HG03196 (cell line): ENCODE measurements around the gene DCXR.

Experiments
- ATAC-seq: cut with Tn5 transposase; IDR thresholded peaks from one replicate; pipeline ENCODE4 v1.9.1; 2021; ENCODE audit not compliant: unreplicated experiment

The DCXR gene

DNA sequence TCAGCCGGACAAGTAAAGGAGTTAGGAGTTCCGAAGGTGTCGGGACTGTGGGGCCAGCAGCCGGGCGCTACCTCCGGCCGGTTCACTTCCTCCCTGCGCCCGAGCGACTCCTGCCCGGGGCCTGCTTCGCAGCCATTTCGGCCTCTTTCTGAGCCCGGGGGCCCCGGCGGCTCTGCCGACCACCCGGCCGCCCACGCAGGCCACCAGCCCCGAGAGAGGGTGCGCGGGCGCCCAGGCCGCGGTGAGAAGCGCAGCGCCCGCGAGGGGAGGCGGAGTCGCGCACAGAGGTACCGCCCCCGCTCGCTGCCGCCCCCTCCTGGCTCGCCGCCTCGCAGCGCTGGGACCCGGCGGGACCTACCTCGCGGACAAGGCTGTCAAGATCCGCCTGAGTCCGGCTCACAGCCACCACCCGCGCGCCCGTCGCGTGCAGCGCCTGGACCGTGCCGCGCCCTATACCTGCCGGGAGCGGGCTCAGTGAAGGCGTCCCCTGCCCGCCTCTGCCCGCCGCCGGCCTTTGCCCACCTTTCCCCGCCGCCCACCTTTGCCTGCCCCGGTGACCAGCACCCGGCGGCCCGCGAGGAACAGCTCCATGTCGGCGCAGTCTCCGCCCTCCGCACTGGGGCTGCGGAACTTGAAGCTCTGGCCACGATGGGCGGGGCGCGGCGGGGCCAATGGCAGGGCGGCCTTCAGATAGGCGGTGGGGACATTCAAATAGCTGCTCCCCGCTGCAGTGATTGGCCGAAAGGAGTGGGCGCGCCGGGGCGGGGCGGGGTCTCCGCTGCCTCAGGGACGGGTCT is at the start of gene DCXR:
TSS of gene DCXR (minus strand) at position 606 of the 797 bp plus-strand sequence. CDS start at position 591, 15 bp downstream.
- peak; percentile 81 for ATAC-seq

DNA sequence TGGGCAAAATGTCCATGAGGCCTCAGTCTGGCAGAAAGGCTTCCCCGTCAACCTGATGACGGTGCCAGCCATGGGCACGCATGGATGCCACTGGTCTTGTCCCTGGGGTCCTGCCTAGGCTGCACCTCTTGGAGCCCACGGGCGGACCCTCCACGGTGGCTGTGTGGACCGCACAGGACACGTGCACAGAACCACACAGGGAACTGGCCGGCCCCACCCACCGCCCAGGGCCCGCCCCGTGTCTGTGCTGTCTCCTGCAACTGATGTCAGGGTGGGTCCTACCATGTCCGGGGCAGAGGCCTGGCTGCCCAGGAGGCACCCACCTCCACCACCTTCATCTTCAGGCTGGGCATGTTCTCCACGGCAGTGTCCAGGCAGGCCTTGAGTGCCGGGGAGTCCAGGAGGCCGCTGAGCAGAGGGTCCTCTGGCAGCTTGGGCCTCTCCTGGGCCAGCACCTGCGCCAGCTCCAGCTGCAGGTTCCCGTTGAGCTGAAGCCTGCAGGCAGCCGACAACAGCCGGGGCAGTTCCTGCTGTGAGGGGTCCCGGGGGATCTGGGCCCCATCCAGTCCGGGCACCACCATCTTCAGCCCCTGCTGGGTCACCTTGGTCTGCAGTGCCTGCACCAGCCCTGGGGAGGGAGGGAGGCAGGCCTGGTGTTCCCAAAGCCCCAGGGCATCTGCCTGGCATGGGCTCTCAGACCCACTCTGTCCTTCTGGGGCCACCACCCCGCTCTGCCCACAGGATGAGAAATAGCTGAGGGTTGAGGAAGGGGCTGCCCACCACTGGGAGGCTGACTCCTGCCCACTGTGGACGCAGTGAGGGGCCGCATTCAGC is 48.7 kb upstream of the DCXR start:
- no peak for ATAC-seq

DNA sequence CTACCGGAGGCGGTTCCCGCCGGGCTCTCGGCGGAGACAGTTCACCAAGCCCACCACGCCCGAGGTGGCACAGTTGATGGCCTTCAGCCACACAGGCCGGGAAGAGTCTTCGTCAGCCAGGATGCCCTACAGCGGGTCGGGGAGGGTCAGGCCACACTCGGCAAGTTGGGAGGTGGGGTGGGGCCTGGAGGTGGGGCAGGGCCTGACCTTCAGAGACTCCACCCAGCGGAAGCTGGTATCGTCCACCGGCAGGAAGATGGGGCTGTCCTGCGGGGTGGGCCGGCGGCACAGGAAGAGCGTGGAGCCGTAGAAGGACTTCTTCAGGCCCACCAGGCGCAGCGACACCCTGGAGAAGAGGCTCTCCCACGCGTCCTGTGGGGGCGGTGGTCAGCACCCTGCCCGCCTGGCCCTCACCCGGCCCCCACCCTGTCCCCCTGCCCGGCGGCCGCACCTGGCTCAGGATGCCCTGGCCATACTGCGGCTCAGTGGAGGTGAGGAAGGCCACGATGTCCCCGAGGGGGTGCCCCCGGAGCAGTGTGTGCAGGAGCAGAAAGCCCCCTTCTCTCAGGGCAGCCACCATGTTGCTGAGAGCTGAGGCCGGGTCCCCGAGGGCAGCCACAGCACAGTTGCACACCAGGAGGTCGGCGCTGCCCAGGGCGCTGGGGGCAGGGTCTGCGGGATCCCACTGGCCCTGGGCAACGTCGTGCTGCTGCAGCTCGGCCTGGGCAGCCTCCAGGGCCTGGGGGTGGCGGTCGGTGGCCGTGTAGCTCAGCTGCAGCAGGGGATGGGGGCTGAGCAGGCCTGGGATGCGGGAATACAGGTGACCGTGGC is 47.7 kb upstream of the DCXR start:
- no peak for ATAC-seq

DNA sequence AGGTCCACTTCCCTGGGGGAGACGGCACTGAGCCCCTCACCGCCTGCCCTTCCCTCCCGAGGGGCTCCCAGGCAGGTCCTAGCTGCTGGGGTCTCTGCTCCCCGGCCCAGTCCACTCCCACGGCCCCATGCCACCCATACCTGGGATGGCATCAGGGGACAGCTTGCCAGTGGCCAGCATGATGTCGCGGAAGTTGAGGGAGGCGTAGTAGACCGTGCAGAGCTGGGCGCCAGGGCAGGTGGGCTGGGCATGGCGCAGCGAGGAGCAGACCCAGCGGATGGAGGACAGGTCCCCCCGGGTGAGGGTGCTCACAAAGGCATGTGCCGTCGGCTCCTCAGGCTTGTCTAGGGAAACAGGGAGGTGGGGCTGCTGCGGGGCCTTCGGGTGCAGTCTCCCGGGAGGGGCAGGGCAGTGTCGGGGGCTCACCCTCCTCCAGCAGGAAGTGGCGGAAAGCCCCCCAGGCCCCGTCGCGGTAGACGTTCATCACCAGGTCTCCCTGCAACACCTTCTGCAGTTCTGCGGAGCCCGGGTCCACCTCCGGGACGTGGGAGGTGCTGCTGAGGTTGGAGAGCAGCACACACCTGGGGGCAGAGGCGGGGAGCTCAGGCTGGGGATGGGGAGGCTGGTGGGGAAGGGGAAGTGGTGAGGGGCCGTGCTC is 47.0 kb upstream of the DCXR start:
- no peak for ATAC-seq

DNA sequence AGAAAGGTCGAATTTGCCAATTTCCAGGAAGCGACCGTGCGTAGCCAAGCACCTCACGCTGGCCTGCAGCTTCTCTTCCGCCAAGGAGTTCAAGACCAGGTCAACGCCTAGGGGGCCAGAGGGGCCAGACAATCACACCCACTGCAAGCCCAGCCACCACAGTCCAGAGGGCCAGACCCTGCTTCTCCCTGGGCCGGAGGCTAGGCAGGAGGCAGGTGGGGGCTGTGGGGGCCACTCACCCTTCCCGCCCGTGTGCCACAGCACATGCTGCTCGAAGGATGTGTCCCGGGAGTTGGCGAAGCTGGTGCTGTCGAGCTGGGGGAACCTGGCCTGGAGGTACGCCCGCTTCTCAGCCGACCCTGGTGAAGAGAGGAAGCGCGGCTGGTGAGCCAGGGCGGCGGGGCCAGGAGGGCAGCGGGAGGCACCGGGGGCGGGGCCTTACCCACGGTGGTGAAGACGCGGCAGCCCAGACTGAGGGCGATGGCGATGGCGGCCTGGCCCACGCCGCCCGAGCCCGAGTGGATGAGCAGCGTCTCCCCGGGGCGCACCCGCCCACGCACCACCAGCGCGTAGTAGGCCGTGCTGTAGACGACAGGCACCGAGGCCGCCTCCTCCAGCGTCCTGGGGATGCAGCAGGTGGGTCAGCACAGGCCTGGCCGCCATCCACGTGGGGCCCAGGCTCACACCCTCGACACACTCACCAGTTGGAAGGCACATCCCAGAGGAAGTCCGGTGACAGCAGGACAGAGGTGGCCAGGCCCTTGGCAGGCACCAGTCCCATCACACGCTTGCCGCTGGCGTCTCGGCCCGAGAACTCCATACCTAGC is 46.2 kb upstream of the DCXR start:
- ATAC-seq, result no peak

DNA sequence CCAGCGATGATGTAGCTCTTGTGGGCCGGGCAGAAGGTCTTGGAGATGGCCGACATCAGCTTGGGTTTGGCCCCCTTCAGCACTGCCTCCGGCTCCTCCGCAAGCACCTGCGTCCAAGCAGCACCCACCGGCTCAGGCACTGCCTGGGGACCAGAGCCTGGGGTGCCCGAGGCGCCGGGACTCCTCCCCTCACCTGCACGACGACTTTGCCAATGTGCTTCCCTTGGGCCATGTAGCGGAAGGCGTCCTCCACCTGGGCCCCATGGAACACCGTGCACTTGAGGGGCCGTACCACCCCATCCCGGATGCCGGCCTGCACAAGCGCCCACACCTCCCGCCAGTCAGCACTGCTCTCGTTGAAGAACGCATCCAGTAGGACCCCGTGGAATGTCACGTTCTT is 45.5 kb upstream of the DCXR start:
- ATAC-seq, result no peak

DNA sequence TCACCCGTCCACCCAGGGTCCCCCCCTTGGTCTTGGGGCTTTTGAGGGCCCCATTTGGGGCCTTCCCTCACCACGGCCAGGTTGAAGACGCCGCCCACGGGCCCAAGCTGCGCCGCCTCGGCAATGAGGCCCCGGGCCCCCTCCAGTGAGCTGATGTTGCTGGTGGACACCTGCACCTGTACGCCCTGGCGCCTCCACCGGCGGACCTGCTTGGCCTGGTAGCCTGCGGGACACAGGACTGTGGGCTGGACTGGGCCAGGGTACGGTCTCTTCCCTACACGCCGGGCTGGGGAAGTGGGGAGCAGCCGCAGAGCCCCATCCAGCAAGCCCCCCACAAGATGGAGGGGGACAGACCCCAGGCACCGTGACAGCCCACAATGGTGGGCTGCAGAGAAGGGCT is 45.0 kb upstream of the DCXR start:
- no peak for ATAC-seq

DNA sequence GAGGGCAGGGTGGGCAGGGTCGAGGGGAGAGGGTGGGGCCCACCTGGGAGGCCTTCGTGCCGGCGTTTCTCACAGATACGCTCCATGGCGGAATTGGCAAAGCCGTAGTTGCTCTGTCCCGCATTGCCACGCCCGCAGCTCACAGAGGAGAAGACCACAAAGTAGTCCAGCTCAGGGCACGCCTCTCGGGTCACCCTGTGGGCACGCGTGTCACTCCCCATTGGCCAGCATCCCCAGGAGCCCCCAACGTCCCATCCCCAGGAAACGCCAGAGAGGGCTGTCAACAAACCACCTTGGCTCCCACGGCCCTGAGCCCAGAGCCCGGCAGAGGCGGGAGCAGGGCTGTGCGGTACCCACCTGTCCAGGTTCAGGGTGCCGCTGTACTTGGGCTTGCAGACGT is 44.5 kb upstream of the DCXR start:
- no peak for ATAC-seq

DNA sequence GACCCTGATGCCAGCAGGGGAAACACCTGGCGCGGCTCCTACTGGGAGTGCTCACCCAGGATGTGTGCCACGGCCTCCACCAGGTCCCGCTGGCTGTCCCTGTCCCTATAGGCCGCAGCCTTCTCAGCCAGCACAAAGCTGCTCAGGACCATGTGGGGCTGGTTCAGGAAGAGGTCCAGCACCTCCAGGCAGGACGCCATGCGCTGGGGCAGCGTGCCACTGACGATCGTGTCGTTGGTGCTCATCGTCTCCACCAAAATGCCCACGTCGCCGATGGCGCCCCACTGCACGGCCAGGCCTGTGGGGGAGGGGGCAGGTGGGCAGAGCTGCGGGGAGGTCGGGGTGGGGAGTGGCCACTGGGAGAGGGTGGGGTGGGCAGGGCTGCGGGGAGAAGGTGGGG is 44.0 kb upstream of the DCXR start:
- no peak for ATAC-seq

DNA sequence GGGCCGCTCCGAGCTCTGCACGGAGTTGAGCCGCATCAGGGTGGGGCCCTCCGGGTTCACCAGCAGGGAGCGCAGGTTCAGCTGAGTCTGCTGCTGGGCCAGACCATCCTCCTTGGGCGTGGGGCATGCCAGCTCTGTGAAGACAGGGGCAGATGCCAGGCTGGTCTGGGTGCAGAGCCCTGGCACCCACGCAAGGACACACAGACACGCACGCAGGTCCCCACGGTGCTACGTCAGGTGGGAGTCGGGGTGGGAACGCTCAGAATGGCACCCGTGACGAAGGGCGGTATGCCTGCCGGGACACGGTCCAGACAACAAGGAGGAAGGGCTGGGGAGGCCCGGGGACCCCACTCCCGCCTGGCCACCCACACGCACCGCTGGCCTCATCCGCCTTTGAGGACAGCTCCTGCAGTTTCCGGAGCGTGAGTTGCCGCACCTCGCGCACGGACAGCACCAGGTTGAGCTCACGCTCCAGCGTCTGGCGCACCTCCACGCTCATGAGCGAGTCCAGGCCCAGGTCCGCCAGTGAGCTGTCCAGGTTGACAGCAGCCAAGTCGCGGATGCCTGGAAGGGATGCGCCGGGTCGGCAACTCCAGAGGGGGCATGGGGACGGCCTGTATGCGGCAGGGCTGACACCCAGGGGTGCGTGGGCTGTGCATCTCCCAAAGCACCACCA is 43.4 kb upstream of the DCXR start:
- ATAC-seq, result no peak

DNA sequence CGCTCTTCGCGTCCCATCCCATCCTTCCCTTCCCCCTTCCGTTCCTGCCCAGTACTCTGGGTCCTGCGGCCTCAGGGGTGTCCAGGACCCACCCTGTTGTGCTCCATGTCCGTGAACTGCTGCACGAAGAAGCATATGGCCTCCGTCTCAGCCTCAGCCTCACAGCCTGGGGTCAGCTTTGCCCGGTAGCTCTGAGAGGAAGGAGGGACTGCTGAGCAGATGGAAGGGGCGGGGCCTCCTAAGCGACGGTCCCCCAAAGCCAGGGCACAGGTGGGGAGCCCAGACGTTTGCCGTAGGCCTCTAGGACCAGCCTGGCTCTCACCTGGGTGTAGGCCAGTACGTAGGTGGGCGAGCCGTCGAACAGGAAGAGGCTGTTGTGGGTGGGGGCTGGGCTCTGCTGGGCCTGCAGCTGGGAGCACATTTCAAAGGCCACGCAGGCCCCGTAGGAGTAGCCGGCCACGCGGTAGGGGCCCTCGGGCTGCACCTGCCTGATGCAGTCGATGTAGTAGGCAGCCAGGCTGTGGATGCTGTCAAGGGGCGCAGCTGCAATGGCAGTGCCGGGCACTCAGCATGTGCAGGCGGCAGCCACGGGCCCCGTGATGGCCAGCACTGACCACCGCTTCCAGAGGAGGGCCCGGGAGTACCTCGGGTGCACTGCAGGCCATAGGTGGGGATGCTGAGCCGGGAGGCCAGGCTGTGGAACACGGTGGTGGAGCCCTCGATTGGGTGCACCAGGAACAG is 42.7 kb upstream of the DCXR start:
- ATAC-seq, result no peak

DNA sequence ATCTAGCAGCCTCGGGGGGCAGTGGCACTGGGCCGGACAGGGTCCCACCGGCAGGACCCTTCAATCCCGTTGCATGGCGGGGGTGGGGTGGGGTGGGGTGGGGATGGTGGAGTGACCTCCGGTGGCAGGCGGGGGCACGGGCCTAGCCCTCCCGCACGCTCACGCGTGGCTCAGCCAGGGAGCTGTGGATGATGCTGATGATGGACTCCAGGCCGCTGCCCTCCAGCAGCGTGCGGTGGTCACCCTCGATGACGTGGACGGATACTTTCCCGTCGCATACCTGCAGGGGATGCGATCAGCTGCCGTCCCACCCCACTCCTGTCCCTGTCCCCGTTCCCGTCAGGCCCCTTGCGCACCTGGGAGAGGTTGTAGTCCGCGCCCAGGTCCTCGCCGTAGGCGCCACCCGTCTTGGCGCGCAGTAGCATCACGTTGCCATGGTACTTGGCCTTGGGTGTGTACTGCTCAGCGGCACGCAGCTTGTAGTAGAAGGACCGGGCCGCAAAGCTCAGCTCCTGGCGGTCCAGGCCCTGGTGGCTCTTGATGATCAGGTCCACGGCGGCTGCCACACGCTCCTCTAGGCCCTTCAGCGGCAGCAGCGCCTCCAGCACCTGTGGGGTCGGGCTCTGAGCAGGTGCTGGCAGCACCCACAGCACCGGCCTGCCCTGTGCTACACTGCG is 41.6 kb upstream of the DCXR start:
- ATAC-seq, result no peak

DNA sequence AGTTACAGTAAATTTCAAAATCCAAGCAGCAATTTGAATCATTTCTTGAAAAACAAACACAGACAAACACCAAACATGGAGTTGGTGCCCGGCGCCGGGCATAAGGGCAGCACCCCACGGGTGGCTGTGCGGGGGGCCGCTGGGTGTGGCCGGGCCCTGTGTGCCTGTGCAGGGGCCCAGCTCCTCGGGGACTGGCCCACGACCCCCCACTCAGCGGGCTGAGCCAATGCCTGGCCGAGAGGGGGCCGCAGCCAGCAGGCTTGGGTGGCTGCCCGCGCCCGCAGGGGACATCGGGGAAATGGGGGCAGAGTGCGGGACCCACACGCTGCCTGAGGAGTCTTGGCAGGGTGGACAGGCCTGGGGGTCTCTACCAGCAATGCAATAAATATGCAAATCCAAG is 40.9 kb upstream of the DCXR start:
- ATAC-seq, result no peak

DNA sequence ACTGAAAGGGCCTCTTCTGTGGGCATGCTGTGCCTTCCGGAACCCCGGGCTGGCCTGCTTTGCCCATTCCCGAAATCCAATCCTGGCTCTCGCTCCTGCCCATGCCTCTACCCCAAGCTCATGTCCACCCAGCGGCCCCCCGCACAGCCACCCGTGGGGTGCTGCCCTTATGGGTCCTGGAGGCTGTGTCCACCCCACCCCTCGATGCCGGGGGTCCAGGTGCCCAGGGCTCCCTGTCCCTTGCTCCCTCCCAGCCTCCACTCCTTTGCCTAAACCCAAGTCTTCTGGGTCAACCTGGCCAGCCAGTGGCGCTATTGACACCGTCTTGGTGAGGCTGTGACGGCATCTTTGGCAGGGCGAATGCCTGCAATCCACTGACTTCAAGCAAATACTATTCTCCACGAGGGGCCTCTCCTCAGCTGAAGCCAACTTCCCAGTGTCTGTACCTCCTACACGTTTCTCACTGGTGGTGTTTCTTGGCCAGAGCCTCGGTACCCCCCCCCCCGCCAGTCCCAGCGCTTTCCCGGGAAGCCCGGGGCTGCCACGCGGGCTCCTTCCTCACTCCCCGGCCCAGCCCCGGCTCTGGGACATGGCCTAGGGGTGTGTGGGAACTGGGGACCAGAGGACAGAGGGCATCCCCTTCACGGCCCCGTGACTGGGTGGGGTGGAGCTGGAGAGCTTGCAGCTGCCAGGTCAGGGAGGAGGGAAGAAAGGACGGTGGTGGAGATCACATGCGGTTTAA is 40.3 kb upstream of the DCXR start:
- no peak for ATAC-seq

DNA sequence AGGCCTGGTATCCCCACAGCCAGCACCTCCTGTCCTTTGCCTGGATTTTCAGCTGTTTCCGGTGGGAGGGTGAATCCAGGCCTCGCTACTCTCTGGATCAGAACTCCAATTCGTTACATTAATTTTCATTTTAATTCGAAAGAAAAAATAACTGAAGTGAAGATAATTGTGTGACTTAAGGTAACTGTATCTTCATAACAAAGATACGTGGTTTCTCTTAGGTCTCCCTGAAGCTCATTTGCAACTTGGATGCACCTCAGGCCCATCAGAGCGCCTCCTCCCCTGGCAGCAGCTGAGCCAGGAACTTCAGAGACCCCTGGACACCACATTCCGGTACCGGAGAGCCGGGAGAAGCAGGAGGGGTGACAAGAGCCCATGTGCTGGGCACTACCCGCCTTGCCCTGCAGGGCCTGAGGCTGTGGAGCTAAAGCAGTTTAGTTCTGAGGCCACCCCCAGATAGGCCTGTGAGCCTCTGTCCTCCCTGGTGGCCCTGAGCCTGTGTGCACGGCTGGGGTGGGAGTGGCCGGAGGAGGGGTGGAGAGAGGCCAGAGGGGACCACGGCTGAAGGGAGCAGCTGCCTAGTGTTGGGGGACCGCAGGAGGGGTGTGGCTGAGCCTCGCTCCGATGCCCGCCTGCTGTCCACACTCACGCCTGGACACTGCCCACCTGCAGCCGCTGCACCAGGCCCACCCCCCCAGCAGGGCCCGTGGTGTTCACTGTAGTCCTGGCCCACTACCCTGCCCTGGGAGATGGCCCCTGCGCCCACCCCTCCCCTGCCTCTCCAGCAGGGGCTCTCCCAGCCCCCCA is 39.5 kb upstream of the DCXR start:
- ATAC-seq, result no peak

DNA sequence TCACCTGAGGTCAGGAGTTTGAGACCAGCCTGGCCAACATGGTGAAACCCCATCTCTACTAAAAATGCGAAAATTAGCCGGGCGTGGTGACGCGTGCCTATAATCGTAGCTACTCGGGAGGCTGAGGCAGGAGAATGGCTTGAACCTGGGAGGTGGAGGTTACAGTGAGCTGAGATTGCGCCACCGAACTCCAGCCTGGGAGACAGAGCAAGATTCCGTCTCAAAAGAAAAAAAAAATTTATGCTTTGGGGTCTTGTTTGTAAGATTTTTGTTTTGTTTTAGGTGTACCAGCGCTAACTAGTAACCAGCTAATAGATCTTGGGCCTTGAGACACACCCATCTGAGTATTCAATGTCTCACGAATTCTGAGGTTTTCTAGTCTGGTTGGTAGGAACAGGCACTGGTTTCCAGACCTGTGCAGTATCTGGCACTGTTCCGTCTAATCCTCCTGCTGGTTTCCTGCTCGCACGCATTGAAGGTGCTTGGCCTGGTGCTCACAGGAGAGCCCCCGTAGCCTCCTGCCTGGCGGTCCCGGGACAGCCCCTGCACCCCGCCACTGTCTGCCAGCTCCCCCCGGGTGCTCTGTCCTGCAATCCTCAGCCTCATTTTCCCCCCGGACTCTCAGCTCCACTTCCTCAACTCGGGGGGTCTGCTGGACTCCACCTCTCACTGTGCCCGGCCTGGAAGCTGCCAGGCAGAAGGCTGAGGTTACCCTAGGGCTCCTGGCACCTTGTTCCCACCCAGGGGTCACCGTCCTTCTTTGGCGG is 38.7 kb upstream of the DCXR start:
- no peak for ATAC-seq
